ENCODE data around the gene DENND1A.

The DENND1A gene

DNA sequence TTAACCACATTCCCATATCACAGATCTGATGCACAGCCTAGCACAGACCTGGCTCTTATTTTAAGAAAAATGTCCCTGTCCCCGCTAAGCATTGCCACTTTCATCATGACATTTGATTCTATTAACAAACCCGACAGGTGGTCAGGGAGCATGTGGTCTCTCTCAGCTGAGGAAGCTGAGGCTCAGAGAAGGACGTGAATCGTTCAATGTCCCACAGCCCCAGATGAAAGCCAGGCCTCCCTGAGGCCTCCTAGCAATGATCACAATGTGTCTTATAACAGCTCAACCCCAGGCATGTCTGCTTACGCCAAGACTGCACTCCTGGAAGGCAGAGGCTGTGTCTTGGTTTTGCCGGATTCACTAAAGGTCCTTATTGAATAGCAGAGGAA is 584.4 kb downstream of the DENND1A start:
- Histone ChIP-seq H3K9ac (ENCODE audit: low read depth, low read length, poor library complexity, severe bottlenecking) (no peak overlapping the region), H3K4me2 (ENCODE audit: low read depth, low read length, poor library complexity, severe bottlenecking) (no peak overlapping the region), H3F3A (ENCODE audit: low read depth) (no peaks in the 10 kb centered on the region), H4K20me1 (ENCODE audit: insufficient read depth, low read length, poor library complexity, severe bottlenecking) (no peaks in the 10 kb centered on the region), H3K36me3 (ENCODE audit: insufficient read depth, low read length) (no peaks in the 10 kb centered on the region), H2AFZ (ENCODE audit: low read length) (no peak overlapping the region), H3K79me2 (ENCODE audit: insufficient read depth, low read length) (no peaks in the 10 kb centered on the region), H3K4me1 (ENCODE audit: insufficient read depth, low read length, poor library complexity, severe bottlenecking) (peaks cover 9% of the 10 kb centered on the region), H3K27me3 (ENCODE audit: insufficient read depth, low read length, poor library complexity, severe bottlenecking) (no peaks in the 10 kb centered on the region), H3K4me3 (ENCODE audit: low read length, poor library complexity, severe bottlenecking) (no peak overlapping the region), H3K9me3 (ENCODE audit: insufficient read depth, low read depth, low read length) (no peaks in the 10 kb centered on the region), H3K9me2 (replicated peaks; ENCODE audit: low read depth, low read length) (no peaks in the 10 kb centered on the region)
- TF ChIP-seq, protein P1, sequence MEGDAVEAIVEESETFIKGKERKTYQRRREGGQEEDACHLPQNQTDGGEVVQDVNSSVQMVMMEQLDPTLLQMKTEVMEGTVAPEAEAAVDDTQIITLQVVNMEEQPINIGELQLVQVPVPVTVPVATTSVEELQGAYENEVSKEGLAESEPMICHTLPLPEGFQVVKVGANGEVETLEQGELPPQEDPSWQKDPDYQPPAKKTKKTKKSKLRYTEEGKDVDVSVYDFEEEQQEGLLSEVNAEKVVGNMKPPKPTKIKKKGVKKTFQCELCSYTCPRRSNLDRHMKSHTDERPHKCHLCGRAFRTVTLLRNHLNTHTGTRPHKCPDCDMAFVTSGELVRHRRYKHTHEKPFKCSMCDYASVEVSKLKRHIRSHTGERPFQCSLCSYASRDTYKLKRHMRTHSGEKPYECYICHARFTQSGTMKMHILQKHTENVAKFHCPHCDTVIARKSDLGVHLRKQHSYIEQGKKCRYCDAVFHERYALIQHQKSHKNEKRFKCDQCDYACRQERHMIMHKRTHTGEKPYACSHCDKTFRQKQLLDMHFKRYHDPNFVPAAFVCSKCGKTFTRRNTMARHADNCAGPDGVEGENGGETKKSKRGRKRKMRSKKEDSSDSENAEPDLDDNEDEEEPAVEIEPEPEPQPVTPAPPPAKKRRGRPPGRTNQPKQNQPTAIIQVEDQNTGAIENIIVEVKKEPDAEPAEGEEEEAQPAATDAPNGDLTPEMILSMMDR (conservative IDR thresholded peaks at IDR 0.05; ENCODE audit: low read length): no peak
- no peak for TF ChIP-seq EZH2phosphoT487 (IDR thresholded peaks at IDR 0.05; ENCODE audit: borderline replicate concordance)

DNA sequence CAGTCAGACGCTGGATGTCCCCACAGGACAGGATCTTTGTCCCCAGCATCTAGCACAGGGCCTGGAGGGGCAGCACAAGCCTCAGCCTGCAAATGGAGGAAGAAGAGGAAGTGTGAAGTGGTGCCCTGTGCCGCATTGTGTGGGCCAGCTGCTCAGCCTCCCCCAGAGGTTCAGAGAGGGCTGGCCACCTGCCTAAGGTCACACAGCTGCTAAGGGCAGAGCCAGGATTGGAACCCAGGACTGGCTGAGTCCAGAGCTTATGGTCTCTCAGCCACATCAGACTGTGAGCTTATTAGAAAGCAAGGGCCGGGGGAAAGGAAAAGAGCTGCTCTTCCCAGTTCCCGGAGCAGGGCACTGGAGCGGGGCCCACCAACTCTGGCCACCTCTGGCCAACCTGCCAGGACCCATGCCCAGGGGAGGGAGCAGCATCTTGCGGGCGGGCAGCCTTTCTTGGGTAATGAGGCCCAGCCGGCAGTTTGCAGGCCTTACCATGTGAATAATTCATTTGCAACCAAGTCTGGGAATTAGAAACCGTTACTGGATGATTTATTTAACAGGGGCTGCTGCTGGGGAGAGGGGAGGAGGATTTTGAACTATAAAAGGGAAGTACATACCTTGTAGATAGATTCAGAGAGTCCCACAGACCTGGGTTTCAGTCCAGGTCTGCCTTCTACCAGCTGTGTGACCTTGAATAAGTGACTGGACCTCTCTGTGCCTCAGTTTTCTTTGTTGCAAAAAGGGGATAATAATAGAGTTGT is 585.6 kb downstream of the DENND1A start:
- no peaks in the 10 kb centered on the region for H3F3A ChIP-seq (ENCODE audit: low read depth)
- no peaks in the 10 kb centered on the region for H3K9me2 ChIP-seq (replicated peaks; ENCODE audit: low read depth, low read length)
- no peaks in the 10 kb centered on the region for H4K20me1 ChIP-seq (ENCODE audit: insufficient read depth, low read length, poor library complexity, severe bottlenecking)
- H3K36me3 ChIP-seq (ENCODE audit: insufficient read depth, low read length): no peaks in the 10 kb centered on the region
- TF ChIP-seq, protein P1 (conservative IDR thresholded peaks at IDR 0.05; ENCODE audit: low read length): no peak
- TF ChIP-seq EZH2phosphoT487 (IDR thresholded peaks at IDR 0.05; ENCODE audit: borderline replicate concordance): no peak
- no peaks in the 10 kb centered on the region for H3K27me3 ChIP-seq (ENCODE audit: insufficient read depth, low read length, poor library complexity, severe bottlenecking)
- H3K79me2 ChIP-seq (ENCODE audit: insufficient read depth, low read length): no peaks in the 10 kb centered on the region
- peaks cover 17% of the 10 kb centered on the region for H3K4me1 ChIP-seq (ENCODE audit: insufficient read depth, low read length, poor library complexity, severe bottlenecking)
- H3K9ac ChIP-seq (ENCODE audit: low read depth, low read length, poor library complexity, severe bottlenecking): no peak overlapping the region
- H3K9me3 ChIP-seq (ENCODE audit: insufficient read depth, low read depth, low read length): no peaks in the 10 kb centered on the region
- H2AFZ ChIP-seq (ENCODE audit: low read length): no peak overlapping the region
- H3K4me3 ChIP-seq (ENCODE audit: low read length, poor library complexity, severe bottlenecking): no peak overlapping the region
- H3K4me2 ChIP-seq (ENCODE audit: low read depth, low read length, poor library complexity, severe bottlenecking): no peak overlapping the region

DNA sequence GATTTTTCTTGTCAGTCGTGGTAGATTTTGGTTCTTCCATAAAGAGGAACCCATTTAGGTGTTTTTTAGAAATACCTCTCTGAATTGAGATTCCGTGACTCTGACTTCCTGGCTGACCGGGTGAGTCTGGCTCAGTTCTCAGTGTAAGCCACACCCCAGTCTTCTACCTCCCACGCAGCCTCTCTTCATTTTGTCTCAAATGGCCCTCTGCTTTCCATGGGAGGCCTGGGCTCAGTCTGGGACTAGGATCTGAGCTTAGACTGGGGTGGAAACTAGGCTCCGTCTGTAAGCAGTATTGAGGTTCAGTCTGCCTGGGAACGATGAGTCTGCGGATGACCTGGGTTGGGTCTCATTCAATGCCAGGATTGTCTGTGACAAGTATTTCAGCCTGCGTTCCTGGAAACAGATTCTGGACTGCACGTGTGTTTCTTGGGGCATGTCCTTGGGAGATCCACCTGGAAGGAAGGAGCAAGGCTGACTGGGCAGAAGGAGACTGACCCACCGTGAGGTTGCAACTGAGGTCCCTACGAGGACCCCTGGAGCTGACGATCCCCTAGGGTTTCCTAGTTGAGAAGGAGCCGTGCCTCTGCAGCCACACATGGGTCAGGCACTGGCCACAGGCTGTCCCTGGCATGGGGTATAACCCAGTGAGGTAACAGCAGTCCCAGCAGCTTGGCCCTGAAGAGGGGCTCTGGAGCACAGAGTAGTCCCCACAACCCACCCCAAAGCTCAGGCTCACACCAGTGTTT is 586.3 kb downstream of the DENND1A start:
- no peaks in the 10 kb centered on the region for H3K36me3 ChIP-seq (ENCODE audit: insufficient read depth, low read length)
- no peaks in the 10 kb centered on the region for H4K20me1 ChIP-seq (ENCODE audit: insufficient read depth, low read length, poor library complexity, severe bottlenecking)
- no peaks in the 10 kb centered on the region for H3K27me3 ChIP-seq (ENCODE audit: insufficient read depth, low read length, poor library complexity, severe bottlenecking)
- no peaks in the 10 kb centered on the region for H3K79me2 ChIP-seq (ENCODE audit: insufficient read depth, low read length)
- H3F3A ChIP-seq (ENCODE audit: low read depth): no peaks in the 10 kb centered on the region
- H3K9me3 ChIP-seq (ENCODE audit: insufficient read depth, low read depth, low read length): no peaks in the 10 kb centered on the region
- no peak for TF ChIP-seq EZH2phosphoT487 (IDR thresholded peaks at IDR 0.05; ENCODE audit: borderline replicate concordance)
- TF ChIP-seq, protein P1 (conservative IDR thresholded peaks at IDR 0.05; ENCODE audit: low read length): no peak
- H3K4me1 ChIP-seq (ENCODE audit: insufficient read depth, low read length, poor library complexity, severe bottlenecking): peaks cover 17% of the 10 kb centered on the region
- no peak overlapping the region for H3K4me3 ChIP-seq (ENCODE audit: low read length, poor library complexity, severe bottlenecking)
- no peaks in the 10 kb centered on the region for H3K9me2 ChIP-seq (replicated peaks; ENCODE audit: low read depth, low read length)
- no peak overlapping the region for H2AFZ ChIP-seq (ENCODE audit: low read length)
- no peak overlapping the region for H3K4me2 ChIP-seq (ENCODE audit: low read depth, low read length, poor library complexity, severe bottlenecking)
- H3K9ac ChIP-seq (ENCODE audit: low read depth, low read length, poor library complexity, severe bottlenecking): no peak overlapping the region
